ENCODE data around the gene ADARB1.

Gene ADARB1

DNA sequence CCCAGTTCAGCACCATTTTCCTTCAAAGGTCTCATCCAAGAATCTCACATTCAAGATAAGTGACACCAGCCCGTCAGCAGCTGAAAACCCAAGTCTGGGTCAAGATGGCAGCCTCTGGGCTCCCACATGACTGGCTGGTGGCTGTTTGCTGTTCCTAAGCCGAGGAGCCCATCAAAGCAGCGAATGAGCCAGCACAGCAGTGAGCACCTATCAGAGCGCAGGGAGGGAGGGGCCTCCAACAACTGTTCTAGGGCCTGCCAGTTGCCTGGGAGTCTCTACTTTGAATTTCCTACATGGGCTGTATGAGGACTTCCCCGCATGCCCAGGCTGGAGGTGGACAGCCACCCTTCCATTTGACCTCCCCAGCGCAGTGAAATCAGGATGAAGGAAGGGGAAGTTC, 102.7 kb downstream of the ADARB1 start:
- no peak for DNase-seq

DNA sequence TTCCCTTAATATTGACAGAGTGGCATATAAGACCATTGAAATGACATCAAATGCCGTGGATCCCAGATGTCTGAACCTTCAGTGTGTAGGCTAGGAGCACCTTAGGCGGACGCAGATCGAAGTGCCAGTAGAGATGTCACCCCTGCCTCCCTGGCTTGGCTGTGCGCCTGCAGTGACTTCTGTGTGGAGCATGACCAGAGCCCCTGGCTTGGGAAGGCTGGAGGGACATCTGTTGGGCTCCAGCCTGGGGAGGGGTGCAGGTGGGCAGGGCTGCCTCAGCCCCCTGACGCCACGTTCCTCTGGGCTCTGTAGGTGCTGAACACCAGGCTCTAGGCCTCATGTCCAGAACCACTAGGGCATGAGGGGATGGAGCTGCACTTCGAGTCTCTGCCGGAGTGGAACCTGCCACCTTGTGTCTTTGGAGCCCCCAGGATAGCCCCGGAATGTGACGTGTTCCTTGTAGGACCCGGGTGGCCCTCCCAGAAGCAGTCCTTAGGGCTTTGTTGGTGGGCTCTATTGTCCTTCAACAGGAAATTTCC, 103.8 kb downstream of the ADARB1 start:
- no peak for DNase-seq

DNA sequence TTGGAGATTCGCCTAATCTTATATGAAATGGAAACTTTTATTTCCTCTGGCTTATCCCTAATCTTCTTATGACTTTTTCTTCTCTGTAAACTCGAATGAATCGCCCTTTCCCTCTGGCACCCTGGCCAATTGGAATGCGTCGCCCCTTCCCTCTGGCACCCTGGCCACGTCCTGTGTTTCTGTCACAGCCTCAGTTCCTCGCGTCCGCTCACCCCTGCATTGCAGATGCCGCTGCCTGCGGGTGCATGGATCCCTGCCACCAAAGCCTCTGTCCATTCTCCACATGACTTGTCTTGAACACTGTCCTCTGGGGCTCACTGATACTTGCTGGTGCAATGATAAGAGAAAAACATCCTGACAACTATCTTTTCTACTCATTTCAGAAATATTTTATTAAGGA, 104.6 kb downstream of the ADARB1 start:
- DNase-seq = no peak

DNA sequence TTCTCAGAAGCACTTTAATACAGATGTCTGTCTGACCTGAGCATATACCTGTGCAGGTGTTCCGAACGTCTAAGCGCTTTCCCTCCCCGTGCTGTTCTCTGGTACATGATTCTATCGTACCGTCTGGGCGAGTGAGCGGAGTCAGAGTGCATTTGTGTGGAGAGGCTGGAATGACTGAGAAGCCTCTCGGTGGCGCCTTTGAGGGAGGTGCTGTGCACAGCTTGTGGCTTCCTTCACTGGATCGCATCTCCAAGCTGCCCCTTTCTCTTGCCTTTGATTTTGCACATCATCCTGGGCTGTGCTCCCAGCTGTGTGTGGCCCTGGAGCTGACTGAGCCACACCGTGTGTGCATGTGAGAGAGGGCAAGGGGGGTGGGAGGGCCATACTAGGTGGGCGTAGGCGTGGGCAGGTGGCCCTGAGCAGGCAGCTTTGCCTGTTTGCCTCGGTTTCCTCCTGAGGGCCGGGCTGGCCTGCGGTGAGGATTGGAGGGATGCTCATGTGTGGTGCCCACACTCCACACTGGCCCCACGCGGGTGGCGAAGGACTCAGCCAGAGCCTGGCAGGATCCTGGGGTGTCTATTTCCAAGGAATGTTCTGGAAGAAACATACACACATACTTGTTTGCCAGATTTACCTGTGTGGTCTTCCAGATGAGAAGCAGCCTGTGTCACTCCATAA, 105.3 kb downstream of the ADARB1 start:
- no peak for DNase-seq

DNA sequence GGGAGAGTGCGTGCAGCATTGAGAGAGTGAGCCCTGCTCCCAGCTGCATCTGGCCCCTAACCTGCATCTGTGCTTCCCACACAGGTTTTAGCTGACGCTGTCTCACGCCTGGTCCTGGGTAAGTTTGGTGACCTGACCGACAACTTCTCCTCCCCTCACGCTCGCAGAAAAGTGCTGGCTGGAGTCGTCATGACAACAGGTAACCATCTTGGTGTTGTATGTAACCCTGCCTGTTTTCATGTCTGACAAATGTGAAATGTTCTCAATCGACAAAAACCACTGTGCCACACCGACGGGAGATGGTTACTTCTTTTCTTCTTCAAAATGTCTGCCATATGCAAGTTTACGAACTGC, 105.8 kb downstream of the ADARB1 start:
- DNase-seq = no peak

DNA sequence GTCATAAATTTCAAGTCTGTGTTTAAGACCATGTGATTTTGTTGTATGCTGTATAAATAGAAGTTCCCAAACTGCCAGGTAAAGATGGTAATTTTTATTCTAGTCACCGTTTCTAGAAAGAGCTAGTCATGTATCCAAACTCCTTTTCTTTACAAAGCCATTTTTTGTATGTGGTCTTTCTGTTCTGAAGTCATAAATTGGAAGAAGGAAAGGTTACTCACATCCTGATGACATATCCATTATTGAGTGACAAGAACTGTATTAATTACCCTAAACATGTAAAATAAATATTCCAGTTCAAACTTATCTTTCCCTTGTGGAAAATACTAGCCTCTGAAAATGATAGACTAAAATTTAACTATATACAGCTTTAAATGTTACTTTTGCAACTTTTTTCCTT, 108.6 kb downstream of the ADARB1 start:
- no peak for DNase-seq

DNA sequence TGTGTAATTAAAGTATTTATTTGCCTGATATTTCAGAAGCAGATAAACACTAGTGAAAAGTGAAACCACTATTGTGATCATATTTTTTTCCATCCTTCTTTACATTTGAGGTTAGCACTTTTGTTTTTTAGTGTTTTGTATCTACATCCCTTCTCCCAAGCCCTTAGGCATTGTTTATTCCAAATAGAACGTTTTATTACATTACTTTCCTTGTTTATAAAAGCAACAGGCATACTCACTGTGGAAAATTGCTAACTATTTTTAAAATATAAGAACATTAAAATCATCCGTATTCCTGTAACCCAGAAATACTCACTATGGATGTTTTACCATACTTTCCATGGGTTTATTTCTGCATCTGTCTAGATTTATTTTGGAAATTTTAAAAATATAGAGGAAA, 109.5 kb downstream of the ADARB1 start:
- no peak for DNase-seq

DNA sequence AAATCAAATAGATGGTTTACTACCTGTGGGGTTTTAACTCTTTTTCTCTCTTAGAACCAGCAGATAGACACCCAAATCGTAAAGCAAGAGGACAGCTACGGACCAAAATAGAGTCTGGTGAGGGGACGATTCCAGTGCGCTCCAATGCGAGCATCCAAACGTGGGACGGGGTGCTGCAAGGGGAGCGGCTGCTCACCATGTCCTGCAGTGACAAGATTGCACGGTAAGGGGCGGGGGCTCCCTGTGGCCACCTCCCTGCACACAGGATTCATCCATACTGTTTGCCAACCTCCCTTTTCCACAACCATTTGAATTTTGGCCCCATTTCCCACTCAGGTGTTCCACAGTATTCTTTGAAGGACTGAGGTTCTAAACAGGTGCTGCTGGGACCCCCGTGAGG, 110.5 kb downstream of the ADARB1 start:
- no peak for DNase-seq

DNA sequence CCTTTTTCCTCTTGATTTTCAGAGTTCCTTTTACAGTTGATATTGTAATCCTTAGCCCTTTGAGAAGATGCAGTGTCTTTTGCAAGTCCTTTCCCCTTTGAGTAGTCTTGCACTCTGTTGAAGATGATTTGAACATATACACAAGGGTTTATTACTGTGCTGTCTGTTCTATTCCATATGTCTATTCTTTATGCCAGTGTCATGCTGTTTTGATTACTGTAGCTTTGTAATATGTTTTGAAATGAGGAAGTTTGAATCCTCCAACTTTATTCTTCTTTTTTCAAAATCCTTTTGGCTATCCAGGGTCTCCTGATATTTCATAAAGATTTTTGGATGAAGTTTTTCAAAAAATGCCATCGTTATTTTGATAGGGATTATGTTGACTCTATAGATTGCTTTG, 112.3 kb downstream of the ADARB1 start:
- no peak for DNase-seq

DNA sequence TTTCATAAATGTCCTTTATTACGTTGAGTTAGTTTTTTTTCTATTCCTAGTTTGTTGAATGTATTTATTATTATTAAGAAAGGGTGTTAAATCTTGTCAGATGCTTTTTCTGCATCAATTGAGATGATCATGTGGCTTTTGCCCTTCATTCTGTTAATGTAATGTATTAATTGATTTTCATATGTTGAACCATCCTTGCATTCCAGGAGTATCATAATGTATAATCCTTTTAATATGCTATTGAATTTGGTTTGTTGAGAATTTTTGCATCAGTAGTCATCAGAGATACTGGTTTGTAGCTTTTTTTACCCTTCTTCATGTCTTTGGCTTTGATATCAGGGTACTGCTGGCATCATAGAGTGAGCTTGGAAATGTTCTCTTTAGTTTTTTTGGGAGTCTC, 113.3 kb downstream of the ADARB1 start:
- no peak for DNase-seq

DNA sequence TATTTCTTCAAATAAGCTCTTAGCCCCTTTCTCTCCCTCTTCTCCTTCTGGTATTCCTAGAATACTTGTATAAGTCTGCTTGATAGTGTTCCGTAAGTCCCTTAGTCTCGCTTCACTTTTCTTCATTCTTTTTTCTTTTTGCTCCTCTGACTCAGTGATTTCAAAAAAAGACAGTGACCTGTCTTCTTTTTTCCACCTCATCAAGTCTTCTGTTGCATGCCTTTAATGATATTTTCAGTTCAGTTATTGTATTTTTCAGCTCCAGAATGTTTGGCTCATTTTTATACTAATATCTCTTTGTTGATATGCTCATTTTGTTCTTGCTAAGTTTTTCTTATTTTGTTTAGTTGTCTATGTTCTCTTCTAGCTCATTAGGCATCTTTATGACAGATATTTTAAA, 115.6 kb downstream of the ADARB1 start:
- no peak for DNase-seq

DNA sequence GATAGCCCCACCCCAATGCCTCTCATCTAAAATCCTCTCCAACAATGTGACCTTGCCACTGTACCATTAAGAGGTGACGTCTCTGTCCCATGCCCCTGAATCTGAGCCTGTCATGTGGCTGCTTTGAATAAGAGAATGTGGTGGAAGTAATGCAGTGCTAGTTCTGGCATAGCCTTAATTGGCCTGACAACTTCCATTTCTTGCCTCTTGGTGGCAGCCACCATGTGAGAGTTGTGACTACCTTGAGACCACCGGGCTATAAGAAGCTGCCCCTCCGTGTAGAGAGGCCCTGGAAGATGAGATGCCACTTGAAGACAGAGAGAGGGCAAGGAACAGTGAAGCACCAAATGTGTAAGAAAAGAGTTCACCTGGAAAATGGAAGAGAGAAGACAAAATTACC, 118.0 kb downstream of the ADARB1 start:
- DNase-seq = no peak

DNA sequence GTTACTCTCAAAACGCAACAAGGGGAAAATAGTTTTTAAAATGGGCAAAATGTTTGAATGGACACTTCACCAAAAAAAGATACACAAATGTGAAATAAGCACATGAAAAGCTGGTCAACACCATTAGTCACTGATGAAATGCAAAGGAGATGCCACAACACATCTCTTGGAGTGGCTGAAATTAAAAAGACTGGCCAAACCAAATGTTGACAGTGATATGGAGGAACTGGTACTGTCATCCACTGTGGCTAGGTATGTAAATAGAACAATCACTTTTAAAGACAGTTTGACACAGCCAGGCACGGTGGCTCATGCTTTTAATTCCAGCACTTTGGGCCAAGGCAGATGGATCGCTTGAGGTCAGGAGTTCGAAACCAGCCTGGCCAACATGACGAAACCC, 122.2 kb downstream of the ADARB1 start:
- DNase-seq = no peak

DNA sequence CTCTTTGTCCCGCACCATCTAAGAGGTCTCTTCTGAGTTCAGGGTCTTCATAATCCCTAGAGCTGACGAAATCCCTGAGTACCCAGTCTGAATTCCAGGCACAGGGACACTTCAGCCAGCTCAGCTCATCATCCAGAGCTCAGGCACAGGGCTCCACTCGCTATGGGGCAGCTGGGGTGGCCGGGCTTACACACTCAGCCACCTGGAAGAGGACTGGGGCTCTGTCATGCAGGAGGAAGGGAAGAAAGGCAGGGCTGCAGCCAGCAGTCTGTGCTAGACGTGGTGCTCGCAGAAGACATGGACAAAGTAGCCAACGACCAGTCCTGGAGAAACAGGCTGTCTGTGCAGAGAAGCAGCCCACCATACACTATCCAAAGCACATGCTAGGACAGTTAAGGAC, 124.8 kb downstream of the ADARB1 start:
- DNase-seq = no peak

DNA sequence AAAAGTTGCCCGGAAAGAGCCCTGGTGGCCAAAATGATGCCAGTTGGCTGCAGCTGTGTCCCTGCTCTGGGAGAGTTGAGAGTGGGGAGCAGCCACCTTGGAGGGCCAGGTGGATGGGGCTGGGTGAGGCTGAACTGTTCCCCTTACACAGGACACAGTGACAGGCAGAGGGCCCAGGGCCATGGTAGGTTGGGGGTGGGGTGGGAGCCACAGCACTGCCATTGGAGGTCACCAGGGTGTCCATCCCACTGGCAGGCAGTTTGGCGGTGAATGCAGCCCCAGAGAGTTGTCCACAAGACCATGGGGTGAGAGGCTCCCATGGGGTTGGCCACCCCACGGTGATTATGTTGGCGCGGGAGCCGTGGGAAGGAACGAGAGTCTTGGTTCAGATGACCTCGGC, 125.7 kb downstream of the ADARB1 start:
- DNase-seq = no peak

DNA sequence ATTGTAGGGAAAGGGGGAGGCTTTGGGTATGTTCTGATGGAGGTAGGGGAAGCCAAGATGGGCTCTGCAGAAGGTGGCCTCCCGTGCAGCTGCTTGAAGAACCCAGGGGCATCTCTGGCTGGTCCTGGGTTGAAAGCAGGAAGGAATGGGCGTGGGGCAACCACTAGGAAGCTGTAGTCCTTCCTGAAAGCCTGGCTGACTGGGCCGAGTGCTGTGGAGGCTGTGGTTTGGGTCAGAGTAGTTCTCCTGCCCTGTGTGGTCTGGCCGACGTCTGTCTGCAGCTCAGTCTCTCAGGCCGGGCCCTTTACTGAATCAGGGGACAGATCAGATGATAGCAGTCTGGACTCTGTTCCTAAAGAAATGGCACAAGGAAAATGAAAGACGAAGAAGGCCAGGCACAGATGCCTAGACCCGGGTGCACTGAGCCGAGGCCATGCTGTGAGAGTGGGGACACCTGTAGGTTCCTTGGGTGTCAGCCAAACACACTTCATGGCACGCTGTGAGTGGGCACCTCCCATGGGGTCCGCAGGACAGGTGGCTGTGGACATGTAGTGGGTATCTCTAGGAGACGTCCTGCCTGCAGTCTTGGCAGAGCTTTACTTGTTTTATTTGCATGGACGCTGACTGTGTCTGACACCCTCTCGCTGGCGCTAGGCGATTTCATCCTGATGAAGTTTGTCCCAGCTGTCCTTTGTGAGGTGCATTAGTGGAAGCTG, 126.4 kb downstream of the ADARB1 start:
- DNase-seq = no peak

DNA sequence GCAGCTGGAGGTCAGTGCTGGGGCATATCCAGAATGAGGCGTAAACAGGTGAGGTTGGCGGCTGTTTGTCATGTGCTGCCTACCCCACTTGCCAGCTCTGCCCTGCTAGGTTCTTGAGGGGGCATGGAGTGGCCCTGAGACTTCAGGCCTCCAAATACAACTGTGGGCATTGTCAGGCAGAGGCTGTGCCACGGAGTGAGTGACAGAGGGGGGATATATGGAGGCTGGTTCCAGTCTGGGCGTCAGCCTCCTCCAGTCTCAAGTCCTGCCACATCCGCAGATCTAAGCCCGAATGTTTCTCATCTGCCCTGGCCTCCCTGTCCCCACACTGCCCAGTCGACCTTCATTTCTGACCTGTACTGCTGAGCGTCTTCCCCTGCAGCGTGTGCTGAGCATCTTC, 128.0 kb downstream of the ADARB1 start:
- DNase-seq = no peak

DNA sequence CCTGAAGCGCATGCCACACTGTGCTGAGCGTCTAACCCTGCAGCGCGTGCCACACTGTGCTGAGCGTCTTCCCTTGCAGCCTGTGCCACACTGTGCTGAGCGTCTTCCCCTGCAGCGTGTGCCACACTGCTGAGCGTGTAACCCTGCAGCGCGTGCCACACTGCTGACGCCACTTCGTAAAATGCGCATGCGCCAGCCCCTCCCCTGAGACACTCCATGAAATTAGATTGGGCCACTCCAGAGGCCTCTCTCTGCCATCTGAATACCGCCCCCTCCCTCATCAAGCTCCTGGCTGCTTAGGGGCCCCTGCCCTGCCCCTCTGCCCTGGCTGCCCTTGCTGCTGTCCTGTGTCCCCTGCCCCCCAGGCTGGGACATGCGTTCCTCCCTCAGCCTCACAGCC, 128.5 kb downstream of the ADARB1 start:
- DNase-seq = no peak

DNA sequence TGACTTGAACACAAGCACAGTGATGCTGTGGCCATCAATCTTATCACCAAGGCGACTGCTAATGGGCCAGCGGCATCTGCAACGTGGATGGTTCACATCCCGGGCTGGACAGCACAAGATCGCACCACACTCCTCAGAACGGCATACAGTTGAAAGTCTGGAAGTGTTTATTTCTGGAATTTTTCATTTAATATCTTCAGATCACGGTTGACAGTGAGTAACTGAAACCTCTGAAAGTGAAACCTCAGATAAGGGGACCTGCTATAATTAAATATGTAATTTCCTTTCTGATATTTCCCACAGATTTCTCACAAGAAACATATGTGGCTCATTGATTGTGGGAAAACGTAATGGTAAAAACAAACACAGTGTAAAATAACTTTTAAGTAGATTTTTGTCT, 129.6 kb downstream of the ADARB1 start:
- DNase-seq = no peak

DNA sequence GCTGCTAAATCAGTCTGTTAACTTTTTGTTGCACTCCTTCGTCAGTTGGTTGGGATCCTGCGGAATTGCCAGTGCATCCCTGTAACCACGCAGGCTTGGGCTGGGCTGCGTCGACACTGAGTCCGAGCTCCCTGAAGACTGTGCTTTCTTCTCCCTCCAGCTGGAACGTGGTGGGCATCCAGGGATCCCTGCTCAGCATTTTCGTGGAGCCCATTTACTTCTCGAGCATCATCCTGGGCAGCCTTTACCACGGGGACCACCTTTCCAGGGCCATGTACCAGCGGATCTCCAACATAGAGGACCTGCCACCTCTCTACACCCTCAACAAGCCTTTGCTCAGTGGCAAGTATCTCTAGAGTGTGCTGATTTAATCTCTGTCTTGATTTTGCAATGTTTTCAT, 130.0 kb downstream of the ADARB1 start:
- DNase-seq = no peak

DNA sequence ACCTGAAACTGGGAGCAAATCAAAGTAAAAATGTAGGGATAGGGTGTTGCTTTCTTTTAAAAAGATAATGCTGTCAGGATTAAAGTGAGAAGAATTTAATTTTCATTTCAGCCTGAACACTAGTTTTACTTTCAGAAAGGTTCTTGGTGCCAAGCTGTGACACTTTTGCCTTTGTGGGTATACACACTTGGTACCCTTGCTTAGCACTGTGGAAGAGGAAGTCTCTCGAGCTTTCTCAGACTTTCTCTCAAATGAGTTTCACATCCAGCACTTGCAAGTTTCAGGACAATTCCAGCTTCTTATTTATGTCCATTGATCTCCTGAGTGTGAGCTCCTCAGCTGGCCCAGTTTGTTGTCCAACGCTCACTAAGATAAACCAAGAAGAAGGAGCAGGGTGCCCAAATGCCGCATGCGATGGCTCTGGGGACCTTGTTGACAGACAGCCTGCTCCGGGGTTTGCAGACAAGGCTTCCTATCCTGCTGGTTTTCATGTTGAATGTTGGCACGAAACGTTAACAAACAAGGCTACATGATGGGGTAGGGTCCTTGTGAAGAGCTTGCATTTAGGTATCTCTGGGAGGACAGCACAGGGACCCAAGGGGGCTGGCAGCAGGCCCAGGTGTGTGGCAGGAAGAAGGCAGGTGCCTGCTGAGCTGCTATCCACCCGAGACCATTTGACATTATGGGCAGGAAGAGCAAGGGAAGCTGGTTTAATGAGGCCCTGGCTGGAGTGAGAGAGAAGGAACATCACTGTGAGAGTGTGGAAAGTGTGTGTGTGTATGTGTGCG, 133.7 kb downstream of the ADARB1 start:
- no peak for DNase-seq

DNA sequence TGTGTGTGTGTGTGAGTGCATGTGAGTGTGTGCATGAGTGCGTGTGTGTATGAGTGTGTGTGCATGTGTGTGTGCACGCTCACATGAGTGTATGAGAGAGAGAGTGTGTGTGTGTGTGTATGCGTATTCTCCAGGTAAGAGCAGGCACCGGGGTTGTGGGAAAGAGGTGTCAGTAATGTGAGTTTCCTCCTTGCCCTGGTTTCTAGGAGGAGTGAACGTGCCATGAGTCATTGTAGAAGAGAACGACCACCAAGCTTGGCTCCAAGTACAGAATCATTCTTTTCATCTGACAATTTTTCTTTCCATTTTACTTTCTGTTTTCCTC, 134.2 kb downstream of the ADARB1 start:
- peak in 1 of 2 experiments; percentile 32 for DNase-seq

DNA sequence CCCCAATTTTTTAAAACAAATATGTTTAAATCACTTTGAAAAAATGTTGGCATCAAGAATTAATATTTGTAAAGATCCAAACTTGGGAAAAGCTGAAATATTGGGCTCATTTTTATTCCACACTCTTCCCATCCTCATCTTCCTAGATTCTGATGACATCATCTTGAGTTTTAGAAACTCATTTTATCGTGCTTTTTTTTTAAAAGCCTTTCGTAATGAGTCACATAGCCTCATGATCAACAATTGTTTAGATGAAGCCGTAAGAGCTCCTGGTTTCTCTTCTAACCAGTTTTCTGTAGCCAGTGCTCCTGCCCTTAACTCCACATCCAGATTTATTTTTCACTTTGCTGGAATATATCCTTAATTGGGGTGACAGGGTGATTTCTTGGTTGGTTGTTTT, 134.7 kb downstream of the ADARB1 start:
- no peak for DNase-seq

DNA sequence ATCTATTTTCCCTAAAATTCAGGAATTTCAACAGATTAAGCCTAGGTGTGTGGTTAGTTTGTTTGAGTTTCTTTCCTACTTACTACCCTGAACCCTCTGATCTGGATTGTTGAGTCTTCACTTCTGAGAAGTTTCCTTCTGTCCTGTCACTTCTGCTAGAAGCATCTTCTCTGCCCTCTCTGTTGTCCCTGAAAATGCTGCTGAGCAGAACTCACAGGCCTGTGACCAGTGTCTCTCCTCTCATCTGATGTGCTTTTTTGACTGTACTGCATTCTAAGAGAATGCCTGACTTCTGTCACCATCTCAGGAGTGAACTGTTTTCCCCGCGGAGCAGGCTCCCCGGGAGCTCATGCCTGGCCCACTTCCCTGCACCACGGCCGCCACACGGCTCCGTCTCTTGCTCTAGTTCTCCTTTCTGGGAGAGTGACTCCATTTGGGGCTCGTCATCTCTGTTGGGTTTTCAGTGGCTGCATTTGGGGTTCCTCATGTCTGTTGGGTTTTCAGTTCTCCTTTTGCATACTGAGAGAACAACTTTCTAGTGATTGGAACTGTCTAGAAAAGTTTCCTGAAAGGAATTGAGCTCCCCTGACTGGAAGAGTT, 135.4 kb downstream of the ADARB1 start:
- no peak for DNase-seq
